Neutrophil (primary cell): Measurements from ENCODE around the gene ZFP64.

Experiments
- H3K27ac ChIP-seq: fragments of 200-600 bp; sonication (generic); 2 replicates; pipeline ENCODE4 v1.5.1; 2016; ENCODE audit warnings: mild to moderate bottlenecking, moderate library complexity
- H3K27me3 ChIP-seq: fragments of 200-600 bp; sonication (generic); 2 replicates; pipeline ENCODE4 v1.6.0; 2016; ENCODE audit warnings: mild to moderate bottlenecking
- H3K36me3 ChIP-seq: fragments of 200-600 bp; sonication (generic); 2 replicates; pipeline ENCODE4 v1.5.1; 2017
- H3K4me1 ChIP-seq, 2 experiments: fragments of 200-600 bp in 1 of 2; sonication (generic) in 1 of 2; 1 replicate in 1 of 2; 2 replicates in 1 of 2; pipeline versions ENCODE4 v1.5.1 to v1.6.1; 2013 to 2016; ENCODE audit warnings: low read depth in 1 of 2, low read length in 1 of 2, mild to moderate bottlenecking in 1 of 2, moderate library complexity in 1 of 2; ENCODE audit not compliant: control insufficient read depth in 1 of 2, insufficient read depth in 1 of 2
- H3K4me3 ChIP-seq, 2 experiments: fragments of 200-600 bp in 1 of 2; sonication (generic) in 1 of 2; 1 replicate in 1 of 2; 2 replicates in 1 of 2; pipeline ENCODE4 v1.5.1; 2013 to 2016; ENCODE audit warnings: low read depth in 1 of 2, low read length in 1 of 2, mild to moderate bottlenecking in 1 of 2, moderate library complexity in 1 of 2
- H3K9me3 ChIP-seq: fragments of 200-600 bp; sonication (generic); 2 replicates; pipeline ENCODE4 v1.5.1; 2016
- TF ChIP-seq, protein P1 (sequence below): fragments of 200-600 bp; sonication (generic); IDR thresholded peaks from 2 replicates; pipeline ENCODE4 v1.5.1; 2016; ENCODE audit warnings: antibody characterized with exemption

The ZFP64 gene

DNA sequence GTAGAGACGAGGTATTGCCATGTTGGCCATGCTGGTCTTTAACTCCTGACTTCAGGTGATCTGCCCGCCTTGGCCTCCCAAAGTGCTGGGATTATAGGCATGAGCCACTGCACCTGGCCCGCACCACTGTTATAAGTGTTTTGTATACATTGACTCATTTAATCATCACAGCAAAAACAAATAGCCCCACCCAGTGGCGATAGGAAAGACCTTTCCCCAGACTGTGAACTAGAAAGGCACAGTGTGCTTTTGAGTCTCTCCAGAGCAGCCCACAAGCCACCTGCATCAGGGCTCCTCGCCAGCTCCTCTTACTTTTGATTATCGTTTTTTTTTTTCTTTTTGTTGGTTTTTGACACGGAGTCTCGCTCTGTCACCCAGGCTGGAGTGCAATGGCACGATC, 27.9 kb upstream of the ZFP64 start:
- Histone ChIP-seq H3K27me3 (no peaks in the 10 kb centered on the region), H3K27ac (no peak overlapping the region), H3K4me1 (no peaks in the 10 kb centered on the region), H3K9me3 (peaks cover 9% of the 10 kb centered on the region), H3K4me3 (no peak overlapping the region), H3K36me3 (no peaks in the 10 kb centered on the region)
- TF ChIP-seq, protein P1, sequence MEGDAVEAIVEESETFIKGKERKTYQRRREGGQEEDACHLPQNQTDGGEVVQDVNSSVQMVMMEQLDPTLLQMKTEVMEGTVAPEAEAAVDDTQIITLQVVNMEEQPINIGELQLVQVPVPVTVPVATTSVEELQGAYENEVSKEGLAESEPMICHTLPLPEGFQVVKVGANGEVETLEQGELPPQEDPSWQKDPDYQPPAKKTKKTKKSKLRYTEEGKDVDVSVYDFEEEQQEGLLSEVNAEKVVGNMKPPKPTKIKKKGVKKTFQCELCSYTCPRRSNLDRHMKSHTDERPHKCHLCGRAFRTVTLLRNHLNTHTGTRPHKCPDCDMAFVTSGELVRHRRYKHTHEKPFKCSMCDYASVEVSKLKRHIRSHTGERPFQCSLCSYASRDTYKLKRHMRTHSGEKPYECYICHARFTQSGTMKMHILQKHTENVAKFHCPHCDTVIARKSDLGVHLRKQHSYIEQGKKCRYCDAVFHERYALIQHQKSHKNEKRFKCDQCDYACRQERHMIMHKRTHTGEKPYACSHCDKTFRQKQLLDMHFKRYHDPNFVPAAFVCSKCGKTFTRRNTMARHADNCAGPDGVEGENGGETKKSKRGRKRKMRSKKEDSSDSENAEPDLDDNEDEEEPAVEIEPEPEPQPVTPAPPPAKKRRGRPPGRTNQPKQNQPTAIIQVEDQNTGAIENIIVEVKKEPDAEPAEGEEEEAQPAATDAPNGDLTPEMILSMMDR: no peak

DNA sequence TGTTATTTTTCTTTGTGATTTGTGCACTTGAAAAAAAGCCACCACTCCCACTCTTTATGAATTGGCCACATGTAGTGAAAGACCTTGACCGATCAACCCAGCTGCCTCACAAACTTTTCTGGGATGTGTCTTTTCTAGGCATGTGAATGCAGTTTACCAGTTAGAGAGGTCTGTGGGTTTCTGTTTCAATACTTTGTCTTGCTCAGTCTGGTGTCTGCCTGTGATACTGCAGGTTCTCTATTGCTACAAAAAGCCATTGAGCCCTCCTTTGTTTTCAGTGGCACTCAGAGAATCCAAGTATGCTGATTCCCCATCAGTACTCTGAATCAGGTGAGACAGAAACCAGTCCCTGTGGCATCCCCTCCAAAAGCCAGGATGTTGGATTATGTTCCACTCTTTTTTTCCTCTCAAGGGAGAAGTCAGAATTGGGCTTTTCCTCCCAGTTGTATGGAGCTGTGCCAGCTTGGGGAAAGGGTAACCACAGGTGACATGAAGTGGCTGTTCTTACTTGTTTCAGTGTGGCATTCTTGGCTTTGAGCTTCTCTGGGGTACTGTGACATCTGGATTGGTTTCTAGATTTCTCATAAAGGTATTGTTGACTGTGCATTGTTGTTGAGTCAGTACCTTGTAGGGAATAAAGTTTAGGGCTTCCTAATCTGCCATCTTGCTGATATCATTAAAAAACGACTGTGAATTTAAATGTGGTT, 26.3 kb upstream of the ZFP64 start:
- peaks cover 2% of the 10 kb centered on the region for H3K27me3 ChIP-seq
- H3K27ac ChIP-seq: no peak overlapping the region
- H3K4me3 ChIP-seq: no peak overlapping the region
- no peaks in the 10 kb centered on the region for H3K4me1 ChIP-seq
- TF ChIP-seq, protein P1: no peak
- no peaks in the 10 kb centered on the region for H3K36me3 ChIP-seq
- H3K9me3 ChIP-seq: peaks cover 9% of the 10 kb centered on the region

DNA sequence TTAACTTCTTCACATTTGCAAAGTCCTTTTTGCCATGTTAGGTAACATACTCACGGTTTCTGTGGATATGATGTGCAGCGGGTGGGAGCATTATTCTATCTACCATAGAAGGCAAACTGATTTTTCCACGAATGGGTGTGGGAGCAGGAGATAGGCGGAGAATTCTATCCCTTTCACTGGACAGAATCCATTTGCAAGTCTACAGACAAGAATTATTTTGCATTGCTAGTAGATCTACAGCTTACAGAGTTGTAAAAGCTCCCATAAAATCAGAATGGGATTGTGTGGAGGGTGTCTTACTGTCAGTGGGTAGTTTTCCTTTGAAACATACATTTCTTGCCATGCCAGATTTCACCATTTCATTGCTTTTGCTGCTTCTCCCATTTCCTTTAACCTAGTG, 22.4 kb upstream of the ZFP64 start:
- no peaks in the 10 kb centered on the region for H3K4me1 ChIP-seq
- H3K27me3 ChIP-seq: peaks cover 4% of the 10 kb centered on the region
- TF ChIP-seq, protein P1: no peak
- no peak overlapping the region for H3K4me3 ChIP-seq
- no peak overlapping the region for H3K27ac ChIP-seq
- H3K9me3 ChIP-seq: no peaks in the 10 kb centered on the region
- H3K36me3 ChIP-seq: no peaks in the 10 kb centered on the region

DNA sequence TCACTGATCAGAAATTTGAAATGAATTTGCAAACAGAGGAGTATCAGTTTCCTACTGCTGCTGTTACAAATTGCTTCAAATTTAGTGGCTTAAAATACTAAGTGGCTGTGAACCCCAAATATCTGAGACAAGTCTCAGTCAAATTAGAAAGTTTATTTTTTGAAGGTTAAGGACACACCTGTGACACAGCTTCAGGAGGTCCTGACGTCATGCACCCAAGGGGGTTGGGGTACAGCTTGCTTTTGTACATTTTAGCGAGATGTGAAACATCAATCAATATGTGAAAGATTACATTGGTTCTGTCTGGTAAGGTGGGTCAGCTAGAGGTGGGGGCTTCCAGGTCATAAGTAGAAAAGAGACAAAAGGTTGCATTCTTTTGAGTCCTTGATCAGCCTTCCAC, 21.4 kb upstream of the ZFP64 start:
- TF ChIP-seq, protein P1: no peak
- no peak overlapping the region for H3K27ac ChIP-seq
- peaks cover 4% of the 10 kb centered on the region for H3K27me3 ChIP-seq
- no peaks in the 10 kb centered on the region for H3K9me3 ChIP-seq
- H3K4me3 ChIP-seq: no peak overlapping the region
- no peaks in the 10 kb centered on the region for H3K36me3 ChIP-seq
- H3K4me1 ChIP-seq: no peaks in the 10 kb centered on the region

DNA sequence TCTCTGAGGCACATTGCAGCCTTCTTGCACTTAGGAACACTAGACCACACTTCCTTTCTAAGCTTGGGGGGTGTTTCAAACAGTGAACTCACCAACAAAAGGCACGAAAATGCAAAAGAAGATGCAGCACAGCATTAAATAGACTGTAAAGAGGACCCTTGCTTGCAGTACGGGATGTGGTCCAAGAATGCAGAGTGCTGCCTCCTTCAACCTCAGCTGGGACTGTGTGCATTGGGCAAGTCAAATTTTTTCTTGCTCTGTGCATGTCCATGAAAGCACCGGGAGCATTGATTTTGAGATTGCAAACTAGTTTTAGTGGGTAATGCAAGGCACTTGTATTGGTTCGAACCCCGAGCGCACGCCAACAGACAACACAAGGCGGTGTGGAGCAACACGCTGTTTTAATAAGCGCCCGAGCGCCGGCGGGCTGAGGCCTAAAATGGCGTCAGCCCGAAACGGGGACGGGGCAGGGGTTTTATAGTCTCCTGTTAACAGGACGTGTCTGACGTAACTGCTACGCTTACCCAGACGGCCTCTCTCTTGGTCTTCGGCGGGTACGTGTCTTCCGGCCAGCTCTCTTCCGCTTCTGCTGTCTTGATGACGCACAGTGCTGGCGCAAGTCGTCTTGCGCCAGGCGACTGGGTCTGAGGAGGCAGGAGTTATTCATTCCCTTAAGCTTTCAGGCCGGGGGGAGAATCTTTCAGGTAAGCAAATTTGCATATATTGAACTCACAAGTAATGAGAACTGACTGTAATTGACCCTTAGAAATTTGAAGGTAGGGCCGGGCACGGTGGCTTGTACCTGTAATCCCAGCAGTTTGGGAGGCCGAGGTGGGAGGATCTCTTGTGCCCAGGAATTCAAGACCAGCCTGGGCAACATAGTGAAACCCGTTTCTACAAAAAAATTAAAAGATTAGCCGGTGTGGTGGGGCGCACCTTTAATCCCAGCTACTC, 18.7 kb upstream of the ZFP64 start:
- no peaks in the 10 kb centered on the region for H3K4me1 ChIP-seq
- peaks cover 9% of the 10 kb centered on the region for H3K27me3 ChIP-seq
- TF ChIP-seq, protein P1: no peak
- H3K36me3 ChIP-seq: no peaks in the 10 kb centered on the region
- no peaks in the 10 kb centered on the region for H3K9me3 ChIP-seq
- H3K4me3 ChIP-seq: no peak overlapping the region
- no peak overlapping the region for H3K27ac ChIP-seq
